GM18909 (cell line): Measurements from ENCODE around the gene SLC19A1.

Source experiments
- ATAC-seq: cut with Tn5 transposase; IDR thresholded peaks from one replicate; pipeline ENCODE4 v1.9.1; 2021; ENCODE audit warnings: mild to moderate bottlenecking; ENCODE audit not compliant: unreplicated experiment, poor library complexity

The SLC19A1 gene

DNA sequence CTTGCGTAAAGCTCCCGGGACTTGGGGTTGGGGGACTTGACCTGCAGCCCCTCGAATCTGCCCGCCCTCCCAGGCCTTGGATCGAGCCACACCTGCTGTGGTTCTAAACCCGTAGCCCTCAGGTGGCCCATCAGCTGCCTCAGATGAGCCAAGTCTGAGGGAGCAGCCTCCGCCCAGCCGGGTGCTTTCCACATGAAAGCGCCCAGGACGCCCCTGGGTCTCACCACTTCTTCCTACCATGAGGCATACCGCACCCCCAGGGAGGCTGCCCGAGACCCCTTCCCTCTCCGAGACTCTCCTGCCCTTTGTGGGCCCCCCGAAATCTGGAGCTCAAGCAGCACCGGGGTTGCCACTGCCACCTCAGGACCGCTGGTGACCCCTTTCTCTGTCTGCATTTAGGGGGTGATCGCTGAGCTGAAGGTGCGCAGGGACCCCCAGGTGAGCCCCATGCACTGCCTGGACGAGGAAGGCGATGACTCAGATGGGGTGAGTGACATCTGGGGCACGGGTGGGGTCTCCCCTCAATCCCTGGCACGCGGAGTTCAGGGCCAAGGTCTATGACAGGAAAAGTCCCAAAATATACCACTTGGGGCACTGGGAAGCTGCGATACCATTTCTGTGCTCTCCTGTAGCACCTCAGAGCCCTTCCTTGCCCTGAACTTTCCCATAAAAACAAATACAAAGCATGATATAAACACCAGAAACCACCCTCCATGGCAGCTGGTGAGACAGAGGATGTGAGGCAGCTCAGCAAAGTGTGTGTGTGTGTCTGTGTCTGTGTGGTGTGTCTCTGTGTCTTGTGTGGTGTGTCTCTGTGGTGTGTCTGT lies 68.5 kb downstream of the SLC19A1 start:
- no peak for ATAC-seq

DNA sequence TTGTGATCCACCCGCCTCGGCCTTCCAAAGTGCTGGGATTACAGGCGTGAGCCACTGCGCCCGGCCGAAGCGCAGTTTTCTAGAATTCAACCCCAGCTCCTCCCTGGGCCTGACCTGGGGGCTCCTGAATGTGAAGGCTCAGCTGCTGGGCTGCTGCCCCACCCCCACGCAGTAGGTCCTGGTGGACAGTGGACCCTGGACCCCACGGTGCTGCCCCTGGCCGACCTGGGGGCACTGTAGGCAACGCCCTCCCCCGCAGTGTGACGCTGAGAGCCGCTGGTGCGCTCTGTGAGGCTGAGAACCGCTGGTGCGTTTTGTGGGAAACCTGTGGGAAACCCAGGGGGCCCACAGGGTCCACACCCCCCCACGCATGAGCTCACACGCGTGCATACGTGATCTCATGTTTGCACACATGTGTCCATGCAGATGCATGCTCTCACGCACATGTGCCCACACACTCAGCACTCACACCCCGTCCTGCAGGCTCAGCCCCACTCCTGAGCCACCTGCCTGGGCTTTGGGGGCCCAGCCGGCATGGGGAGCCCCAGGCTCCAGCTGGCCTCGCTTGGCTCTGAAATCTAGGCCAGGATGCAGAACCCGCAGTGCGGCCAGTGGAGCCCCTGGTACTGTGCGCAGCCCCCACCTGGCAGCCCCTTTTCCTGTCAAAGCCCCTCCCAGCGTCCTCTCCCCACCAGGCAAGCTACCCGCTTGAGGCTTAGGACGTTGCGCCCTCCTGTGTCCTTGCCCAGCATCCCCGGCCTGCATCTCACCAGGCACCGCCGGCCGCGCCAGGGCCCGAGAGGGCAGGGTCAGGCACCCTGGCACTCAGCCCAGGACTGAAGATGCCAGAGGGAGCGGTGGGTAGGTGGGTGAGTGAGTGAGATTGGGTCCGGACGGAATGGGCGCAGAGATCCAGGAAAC lies 69.5 kb downstream of the SLC19A1 start:
- no peak for ATAC-seq

DNA sequence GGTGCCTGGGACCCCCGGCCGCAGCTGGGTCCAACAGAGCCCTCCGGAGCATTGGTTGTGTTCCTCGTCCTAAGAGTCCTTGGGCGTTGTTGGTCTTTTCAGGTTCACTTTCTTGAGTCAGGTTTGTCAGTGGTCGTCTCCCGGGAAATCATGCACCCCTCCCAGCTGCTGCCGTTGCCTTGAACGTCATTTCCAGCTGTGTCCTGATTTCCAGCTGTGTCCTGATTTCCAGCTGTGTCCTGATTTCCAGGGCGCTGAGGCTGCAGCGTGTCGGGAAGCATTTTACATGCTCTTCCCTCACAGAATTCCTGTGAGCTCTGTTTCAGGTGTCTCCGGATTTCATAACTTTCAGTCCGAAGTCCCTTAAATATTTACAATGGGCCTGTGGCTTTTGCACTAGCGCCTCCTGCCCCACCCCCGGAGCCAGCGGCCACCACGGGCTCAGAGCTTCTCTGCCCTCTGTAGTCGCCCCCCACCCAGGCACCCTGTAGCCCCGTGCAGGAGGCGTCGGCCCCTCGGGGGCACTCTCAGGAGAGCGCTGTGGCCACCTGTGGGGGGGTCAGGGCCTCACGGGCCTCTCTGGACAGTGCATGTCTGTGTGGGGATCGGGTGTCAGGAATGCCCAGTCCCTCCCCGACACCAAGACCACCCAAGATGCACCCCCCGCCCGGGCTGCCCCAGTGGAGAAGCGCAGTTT lies 70.6 kb downstream of the SLC19A1 start:
- no peak for ATAC-seq

DNA sequence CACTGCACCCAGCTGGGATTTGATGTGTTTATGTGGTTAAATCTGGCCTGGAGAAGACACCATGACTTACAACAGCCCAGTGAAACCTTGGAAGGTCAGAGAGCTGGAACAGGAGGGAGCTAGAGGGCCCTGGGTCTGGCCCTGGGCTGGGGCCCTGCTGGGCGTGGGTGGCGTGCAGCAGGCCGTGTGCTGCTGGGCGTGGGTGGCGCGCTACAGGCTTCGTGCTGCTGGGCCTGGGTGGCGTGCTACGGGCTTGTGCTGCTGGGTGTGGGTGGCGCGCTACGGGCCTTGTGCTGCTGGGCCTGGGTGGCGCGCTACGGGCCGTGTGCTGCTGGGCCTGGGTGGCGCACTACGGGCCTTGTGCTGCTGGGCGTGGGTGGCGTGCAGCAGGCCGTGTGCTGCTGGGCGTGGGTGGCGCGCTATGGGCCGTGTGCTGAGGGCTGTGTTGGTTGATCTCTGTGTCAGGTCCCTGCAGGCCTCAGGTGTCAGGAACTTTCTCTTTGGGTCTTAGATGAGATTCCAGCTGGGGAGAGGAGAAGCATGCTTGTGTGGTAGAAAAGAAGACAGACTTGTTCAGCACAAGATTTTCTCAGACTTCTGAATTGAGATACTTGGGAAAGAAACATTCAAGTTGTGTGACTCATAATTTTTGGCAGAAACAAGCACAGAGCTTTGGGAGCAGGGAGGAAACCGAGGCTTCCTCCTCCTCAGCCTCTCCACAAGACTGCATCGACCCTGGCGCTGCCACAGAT lies 71.3 kb downstream of the SLC19A1 start:
- no peak for ATAC-seq

DNA sequence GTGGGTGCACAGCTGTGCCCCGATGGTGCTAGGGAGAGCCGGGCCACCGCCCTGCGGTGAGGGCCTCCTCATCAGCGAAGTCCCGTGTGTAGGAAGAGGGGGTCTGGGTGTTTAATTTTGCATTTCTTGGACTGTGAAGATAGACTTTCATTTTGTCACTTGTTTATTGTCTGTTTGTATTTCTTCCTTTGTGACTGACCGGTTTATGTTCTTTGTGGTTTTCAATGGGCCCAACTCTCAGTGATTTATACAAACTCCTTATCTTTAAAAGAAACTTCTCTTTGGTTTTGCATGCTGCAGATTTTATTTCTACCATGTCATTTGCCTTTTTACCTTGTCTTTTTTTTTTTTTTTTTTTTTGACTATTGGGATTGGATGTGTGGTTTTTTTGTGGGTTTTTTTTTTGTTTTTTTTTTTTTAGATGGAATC lies 72.1 kb downstream of the SLC19A1 start:
- no peak for ATAC-seq

DNA sequence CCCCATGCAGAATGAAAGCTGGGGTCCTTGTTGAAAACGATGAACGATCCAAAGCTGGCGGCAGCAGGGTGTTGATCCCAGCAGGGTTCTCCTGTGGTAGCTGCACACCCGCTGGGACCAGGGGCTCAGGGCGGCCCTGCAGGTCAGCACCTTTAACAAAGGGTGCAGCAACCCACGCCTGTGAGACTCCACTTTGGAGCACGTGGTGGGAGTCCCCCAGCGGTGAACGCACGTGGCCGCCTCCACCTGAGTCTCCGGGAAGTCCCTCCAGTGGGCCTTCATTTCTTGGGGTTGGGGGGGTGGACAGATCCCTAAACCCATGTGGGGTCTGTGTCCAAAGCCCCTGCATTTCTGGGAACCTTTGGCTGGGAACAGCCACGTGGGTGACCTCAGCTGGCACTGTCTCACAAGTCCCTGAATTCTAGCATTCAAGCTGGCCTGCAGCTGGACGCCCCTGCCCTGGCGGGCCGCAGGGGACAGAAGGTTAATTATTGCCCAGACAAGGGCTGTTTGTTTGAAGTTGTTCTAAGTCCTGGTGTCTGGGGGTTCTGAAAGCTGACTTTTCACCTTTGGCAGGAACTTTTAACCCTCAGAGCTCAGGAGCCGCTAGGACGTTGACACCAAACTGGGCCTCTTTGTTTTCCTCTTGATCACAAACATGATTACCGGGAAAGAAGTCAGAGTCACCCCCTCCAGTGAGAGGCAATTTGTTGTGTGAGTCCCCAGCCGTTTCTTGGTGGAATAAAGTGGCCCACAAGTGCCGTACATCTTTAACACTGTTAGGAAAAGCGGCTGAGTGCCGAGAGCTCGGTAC lies 72.8 kb downstream of the SLC19A1 start:
- no peak for ATAC-seq

DNA sequence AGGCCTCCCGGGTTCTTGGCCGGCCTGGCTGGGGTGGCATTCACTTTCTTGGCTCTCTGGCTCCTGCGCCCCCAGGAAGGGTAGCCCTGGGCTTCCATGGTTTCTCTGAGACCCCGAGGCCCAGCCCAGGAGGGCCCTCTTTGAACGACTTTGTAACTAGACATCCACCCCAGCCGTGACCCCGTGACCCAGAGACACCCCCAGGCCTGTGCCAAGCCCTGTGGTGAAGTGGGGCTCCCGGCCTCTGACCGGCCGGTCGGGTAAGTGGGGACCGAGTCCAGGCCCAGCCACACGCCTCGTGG lies 73.3 kb downstream of the SLC19A1 start:
- no peak for ATAC-seq

DNA sequence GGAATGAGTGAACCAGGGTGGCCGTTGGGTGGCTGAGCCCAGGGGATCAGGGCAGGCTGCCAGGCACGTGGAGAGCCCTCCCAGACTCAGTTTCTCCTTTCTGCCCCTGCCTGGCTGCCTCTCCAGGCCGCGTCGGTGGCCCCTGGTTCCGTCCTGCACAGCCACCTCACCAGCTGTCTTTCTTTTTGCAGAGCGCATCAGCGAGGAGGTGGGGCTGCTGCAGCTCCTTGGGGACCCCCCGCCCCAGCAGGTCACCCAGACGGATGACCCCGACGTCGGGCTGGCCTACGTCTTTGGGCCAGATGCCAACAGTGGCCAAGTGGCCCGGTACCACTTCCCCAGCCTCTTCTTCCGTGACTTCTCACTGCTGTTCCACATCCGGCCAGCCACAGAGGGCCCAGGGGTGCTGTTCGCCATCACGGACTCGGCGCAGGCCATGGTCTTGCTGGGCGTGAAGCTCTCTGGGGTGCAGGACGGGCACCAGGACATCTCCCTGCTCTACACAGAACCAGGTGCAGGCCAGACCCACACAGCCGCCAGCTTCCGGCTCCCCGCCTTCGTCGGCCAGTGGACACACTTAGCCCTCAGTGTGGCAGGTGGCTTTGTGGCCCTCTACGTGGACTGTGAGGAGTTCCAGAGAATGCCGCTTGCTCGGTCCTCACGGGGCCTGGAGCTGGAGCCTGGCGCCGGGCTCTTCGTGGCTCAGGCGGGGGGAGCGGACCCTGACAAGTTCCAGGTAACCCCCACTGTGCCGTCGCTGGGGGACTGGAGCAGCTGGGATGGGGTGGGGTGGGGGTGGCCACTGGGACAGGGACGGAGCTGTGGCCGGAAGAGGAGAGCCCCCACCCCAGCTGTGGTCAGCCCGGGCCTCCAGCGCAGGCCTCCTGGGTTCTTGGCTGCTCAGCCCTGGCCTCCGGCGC lies 73.9 kb downstream of the SLC19A1 start:
- no peak for ATAC-seq

DNA sequence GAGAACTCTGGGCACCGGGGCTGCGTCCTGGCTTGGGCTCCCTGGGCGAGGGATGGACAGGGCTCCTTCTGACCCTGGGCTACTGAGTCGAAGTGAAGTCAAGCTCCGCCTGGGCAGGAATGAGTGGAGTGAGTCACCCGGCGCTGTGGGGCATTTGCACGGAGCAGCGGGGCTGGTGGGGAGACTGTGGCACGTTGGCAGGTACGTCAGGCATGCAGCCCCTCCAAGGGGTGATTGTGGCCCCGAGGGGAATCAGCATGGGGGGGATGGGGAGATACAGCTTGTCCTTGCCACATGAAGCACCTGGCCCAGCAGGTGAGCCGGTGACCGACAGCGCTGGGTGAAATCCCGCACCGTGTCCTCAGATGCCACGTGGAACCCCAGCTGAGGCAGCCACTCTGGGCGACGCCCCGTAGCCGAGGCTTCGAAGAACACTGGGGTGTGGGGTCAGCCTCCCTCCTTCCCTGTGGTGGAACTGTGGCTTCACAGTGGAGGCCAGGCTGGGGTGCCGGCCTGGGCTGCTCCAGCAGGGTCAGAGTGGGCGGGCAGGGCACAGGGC lies 74.9 kb downstream of the SLC19A1 start:
- no peak for ATAC-seq

DNA sequence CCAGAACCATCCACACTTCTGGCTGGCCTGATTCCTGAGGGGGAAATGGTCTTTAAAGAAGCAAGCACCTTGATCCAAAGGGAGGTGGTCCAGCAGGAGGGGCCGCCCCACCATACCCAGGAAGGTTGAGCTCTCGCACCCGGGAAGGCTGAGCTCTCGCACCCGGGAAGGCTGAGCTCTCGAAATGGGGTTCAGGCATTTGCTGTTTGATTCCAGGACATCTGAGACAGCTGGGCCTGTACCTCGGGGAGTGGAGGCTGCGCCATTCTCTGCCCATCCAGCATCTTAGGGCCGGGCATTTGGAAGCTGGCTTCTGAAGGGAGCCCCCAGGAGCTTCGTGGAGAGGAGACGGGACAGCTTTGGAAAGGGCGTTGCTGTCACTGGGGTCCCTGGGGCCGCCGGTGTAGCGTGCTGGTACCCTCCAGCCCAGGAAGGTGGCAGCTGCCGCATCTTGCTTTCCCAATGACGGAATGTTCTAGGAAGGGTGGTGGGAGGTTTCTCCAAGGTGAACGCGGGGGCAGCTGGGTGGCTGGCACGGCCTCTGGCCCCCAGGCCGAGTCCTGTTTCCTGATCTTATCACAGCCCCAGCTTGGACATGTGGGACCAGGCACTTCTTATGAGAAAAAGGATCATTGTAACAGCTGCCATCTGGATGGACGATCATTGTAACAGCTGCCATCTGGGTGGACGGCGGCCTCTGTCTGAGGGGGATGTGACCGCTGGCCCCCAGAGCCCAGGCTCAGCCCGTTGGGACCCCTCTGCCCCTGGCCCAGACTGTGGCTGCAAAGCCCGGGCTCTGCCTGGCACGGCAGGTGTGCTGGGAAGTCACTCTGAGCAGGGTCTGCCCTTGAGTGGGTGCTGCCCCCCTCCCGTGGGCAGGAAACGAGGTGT lies 75.7 kb downstream of the SLC19A1 start:
- ATAC-seq: no peak

DNA sequence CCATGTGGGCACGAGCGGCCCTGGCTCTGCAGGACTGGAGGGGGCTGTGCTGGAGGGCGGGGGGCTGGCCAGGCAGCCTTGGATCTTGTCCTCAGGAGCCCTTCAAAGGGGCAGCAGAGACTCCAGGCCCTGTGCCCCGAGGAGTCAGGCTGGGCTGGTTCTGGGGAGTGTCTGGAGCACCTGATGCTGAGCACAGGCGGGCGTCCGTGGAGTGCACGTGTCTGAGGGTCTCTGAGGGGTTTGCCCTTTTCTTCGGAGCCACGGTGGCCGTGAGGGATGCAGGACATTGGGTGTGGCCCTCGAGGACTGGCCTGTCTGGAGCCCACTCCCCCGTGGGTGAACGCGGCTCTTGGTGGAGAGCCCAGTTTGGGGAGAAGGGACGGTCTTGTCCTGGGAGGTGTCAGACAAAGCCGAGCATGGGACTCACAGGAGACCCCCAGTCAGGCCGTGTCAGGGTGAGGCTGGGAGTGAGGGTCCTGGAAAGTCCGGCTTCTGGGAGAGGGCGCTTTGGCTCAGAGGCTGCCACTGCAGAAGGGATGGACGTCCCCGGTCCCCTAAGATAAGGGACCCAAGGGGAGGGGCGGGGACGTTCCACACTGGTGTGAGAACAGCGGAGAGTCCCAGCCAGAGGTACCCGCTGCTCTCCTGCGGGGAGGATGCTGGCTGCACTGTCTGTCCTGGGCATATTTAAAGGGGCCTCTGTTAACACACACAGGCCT lies 76.5 kb downstream of the SLC19A1 start:
- ATAC-seq: no peak

DNA sequence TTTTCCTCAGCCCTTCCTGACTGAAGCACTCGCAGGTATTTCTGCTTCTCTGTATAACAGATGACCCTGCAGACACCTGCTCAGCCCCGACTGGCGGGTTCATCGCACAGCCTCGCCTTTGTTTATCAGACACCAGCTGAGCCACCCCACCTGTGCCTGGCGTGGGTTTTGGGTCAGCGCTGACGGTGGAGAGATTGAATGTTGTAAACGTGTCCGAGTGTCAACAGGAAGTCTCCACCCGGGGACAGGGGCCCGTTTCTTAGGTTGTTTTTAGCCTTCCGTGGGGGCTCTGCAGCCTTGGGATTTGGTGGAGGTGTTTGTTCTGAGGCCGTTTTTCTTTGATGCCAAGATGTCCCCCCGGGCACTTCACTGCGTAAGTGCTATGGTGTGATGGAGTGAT lies 77.1 kb downstream of the SLC19A1 start:
- no peak for ATAC-seq

DNA sequence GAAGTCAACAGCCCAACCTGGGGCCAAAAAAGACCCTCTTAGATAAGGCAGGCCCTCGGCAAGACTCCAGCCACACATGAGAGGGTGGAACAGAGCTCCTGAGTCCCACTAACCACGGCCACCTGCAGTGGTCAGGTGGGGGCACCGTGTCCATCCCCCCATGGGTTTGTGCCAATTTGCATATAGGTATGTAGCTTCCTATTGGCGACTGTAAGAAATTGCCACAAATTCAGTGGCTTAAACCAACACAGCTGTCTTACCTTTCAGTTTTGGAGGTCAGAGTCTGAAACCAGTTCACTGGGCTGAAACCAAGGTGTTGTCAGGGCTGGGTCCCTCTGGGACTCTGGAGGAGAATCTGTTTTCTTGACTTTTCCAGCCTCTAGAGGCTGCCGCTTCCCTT lies 77.9 kb downstream of the SLC19A1 start:
- no peak for ATAC-seq

DNA sequence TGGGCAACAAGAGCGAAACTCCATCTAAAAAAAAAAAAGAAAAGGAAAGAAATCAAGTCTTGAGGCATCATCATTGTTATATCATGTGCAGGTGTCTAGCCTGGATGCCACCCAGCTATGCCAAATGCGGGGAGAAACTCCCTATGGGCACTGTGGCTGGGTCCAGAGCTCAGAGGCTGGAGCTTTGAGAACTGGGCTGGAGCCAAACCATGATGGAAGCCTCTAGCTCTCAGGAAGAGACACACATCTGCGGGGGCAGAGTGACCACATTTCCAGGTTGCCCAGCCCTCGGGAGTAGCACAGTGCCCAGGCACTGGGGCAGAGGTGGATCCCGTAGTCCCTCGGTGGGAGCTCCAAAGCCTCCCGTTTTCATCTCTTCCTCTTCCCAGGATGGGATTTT lies 78.4 kb downstream of the SLC19A1 start:
- no peak for ATAC-seq

DNA sequence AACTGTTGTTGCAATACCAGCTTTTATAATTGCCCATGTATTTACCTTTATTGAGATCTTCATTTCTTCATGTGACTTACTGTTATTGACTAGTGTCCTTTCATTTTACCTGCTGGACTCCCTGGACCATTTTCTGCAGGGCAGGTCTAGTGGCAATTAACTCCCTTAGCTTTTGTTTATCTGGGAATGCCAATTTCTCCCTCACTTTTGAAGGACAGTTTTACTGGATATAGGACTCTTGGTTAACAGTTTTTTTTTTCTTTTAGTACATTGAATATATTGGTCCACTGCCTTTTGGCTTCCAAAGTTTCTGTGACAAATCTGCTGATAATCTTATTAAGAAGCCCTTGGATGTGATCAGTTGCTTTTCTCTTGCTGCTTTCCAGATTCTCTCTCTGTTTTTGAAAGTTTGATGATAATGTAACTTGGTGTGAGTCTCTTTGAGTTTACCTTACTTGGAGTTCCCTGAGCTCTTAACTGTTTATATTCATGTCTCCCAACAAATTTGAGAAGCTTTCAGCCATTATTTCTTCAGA lies 80.4 kb downstream of the SLC19A1 start:
- no peak for ATAC-seq

DNA sequence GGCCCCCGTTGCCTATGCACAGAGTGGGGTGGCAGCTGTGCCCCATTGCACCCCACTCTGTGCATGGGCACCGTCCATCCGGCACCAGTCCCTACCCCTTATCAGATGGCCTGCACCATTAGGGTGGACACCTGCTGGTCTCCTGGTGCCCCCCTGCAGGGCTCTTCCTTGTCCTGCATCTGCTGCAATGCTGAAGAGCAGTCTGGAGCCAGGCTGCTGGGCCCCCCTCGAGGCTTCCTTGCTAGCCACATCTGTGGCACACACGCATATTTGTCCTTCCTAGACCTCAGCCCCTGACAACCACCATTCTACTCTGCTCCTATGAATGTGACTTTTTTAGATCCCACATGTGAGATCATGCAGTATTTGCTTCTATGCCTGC lies 80.9 kb downstream of the SLC19A1 start:
- ATAC-seq: no peak
